Epidermal melanocyte (primary cell): ENCODE data around the gene ESYT3.
"Not testable (repeated sequence)": the region's sequence is repeated elsewhere in the genome, so short reads cannot be mapped to it uniquely, and the experiment has no call there.

Source experiments
- DNase-seq: peaks from one replicate; pipeline ENCODE4 v3.0.0; 2011; ENCODE audit warnings: low spot score; ENCODE audit not compliant: insufficient read length

Gene ESYT3

GRCh38 chr3:138492980-138493675, 58.7 kb downstream of the ESYT3 start:
- no peak for DNase-seq

DNA sequence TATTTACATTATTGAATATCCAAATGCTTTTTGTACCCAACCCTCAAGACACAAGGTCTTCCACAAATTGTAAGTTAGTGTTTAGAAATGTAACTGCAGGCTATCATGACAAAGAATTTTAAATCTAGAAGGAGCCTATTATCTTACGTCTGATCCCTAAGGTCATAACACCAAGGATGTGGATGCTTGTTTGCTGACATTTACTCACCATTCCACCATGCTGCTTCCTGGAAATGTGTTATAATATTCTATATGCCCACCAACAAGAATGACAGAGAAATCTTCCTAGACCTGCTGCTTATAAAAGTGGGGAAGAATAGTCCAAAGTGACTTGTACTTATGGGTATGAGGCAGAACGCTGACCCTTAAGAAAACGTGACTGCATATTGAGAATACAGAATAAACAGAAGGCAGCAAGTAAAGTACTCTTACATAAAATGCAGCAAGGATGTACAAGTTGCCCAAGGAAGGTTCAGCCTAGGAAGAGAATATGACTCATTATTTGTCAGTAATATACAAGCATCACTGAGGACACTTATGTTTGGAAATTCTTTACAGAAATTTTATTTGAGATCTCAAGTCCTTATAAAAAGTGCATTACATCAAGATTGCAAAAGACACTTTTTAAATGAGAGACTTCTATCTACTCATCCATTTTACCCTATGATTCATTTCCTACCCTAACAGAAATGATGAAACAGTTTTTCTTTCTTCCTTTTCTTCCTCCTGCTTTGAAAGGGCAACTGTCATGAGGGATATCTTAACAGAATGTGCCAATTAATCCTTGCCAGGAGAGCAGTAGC, 59.6 kb downstream of the ESYT3 start:
- DNase-seq = peak; percentile 28

- no peak for DNase-seq
Measured at GRCh38 chr3:138494607-138494929, 60.2 kb downstream of the ESYT3 start.

GRCh38 chr3:138495638-138496037, 61.2 kb downstream of the ESYT3 start:
- DNase-seq = not testable (repeated sequence)

DNA sequence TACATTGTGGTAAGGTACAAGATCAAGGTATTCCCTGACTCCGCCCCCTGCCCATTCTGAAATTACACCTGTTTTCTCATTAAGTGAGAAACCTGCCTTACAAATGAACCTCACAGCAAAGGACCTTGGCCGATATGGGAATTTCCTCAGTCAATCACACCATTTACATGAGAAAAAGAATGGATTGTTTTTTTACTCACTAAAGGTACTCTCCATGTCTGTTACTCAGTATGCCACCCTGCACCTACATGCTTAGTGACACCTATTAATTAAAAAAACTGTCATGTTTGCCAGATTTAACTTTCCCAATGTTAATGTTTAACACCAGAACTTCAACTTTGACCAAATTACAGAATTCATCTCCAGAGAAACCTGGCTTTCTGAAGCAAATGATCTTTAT, 62.0 kb downstream of the ESYT3 start:
- no peak for DNase-seq

GRCh38 chr3:138497021-138497420, 62.6 kb downstream of the ESYT3 start:
- no peak for DNase-seq

GRCh38 chr3:138497851-138498250, 63.4 kb downstream of the ESYT3 start:
- DNase-seq = no peak

DNA sequence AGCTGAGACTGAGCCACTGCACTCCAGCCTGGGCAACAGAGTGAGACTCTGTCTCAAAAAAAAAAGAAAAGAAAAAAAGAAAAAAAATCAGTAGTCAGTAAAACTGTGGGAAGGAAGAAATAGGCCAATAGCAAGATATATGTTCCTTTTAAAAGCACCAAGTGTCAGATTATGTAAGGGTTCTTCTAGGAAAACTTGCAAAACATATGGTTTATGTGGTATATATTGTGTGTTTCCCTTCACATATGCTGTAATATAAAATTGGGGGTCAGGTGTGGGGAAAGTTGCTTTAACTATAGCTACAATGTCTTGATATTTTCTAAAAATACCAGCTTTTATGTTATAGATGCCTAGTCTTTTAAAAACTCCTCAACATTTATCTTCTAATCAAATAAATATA, 64.6 kb downstream of the ESYT3 start:
- DNase-seq = no peak

GRCh38 chr3:138507524-138507923, 73.1 kb downstream of the ESYT3 start:
- no peak for DNase-seq

DNA sequence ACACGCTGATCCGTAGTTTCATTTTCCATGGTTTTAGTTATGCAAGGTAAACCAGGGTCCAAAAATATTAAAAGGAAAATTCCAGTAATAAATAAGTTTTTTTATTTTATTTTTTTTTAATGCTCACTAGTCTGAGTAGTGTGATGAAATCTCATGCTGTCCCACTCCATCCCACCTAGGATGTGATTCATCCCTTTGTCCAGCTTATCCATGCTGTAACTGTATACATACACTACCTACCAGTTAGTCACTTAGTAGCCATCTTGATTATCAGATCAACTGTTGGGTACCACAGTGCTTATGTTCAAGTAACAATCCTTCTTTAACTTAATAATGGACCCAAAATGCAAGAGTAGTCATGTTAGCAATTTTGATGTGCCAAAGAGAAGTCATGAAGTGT, 75.2 kb downstream of the ESYT3 start:
- no peak for DNase-seq

DNA sequence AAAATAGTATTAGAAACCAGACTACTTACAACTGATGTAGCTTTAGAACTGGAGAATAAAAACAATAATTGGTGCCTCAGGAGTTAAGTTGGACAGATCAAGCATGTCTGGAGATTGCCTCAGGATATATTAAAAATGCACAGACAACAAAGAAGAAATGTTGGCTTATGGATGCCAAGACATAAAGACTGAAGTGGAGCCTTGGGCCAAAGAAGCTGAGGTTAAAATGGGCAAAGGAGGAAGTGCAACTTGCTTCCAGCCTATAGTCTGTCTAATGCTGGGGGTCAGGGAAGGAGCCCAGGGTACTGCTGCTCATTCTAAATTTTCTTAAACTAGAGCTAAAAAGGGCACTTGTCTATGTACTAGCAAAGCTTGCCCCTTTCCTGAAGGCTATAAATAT, 77.5 kb downstream of the ESYT3 start:
- peak; percentile 29 for DNase-seq

DNA sequence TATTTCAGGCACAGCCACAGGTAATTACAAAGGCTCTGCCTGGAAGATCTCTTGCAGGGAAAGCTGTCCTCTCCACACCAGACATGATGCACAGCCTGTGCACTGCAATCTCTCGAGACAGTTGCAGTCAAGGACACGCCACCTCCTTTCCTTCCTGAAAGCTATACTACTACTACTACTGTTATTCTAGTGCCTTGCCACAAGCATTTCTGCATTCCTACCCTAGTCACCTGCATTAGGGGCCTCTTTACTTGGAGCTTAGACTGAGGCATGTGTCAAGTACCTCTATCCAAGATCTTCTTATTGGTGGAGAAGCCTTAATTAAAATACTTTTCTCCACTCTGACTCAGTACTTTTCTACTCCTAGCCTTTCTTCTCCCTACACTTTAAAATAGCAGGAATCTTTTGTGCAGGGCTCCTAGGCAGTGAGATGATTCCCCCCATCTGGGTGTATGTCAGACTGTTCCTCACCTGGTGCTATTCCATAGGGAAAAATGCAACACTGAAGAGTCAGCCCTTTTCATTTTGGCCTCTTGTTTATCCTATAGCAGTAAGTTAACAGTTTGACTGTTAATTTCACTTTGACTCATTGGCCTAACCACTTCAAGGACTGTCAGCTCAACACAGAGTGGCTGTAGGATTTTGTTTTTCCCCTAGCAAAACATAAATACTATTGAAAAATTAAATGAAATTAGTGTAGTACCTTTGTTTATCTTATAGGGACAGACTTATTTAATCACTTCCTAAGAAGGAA, 78.9 kb downstream of the ESYT3 start:
- DNase-seq = no peak

- not testable (repeated sequence) for DNase-seq
Measured at GRCh38 chr3:138521445-138521844, 87.0 kb downstream of the ESYT3 start.
